PC-9 (cell line): Measurements from ENCODE around the gene TCF4. TPM values are rescaled to one million over a fixed set of nuclear protein-coding genes. Genes with fewer than 3 reads are reported as not detected.

Experiments used
- BruUV-seq: library from RNA; stranded (reverse); fragments of 400-500 nt; replicated peaks from 2 replicates; lab custom pipeline; 2021; lab: Mats Ljungman, UMichigan
- CTCF ChIA-PET: fragments of 300-600 bp; sonication (Branson Sonifier 250); formaldehyde crosslinking; loops from one replicate; lab custom pipeline; 2022; ENCODE audit warnings: antibody characterized with exemption; lab: Charles Lee
- POLR2A ChIA-PET: fragments of 300-600 bp; sonication (Branson Sonifier 250); formaldehyde crosslinking; loops from one replicate; lab custom pipeline; 2022; ENCODE audit warnings: antibody characterized with exemption; ENCODE audit not compliant: unreplicated experiment; lab: Charles Lee
- DNase-seq, 2 experiments: peaks; one replicate each; pipeline versions ENCODE4 v3.0.0 to v3.0.0-alpha.2; 2015 to 2022; ENCODE audit warnings: mixed read lengths in 1 of 2
- H2AFZ ChIP-seq: fragments of 200-600 bp; sonication (generic); 2 replicates; pipeline ENCODE4 v1.8.1; 2017; ENCODE audit warnings: antibody characterized with exemption
- H3F3A ChIP-seq: fragments of 200-600 bp; sonication (generic); 2 replicates; pipeline ENCODE4 v1.8.1; 2017; ENCODE audit warnings: antibody characterized with exemption, mild to moderate bottlenecking, low read depth; ENCODE audit not compliant: insufficient read depth
- H3K27ac ChIP-seq: fragments of 200-600 bp; sonication (generic); 2 replicates; pipeline ENCODE4 v1.6.1; 2016; ENCODE audit warnings: mixed run types
- H3K27me3 ChIP-seq: fragments of 200-600 bp; sonication (generic); 2 replicates; pipeline ENCODE4 v1.6.1; 2016; ENCODE audit warnings: low read depth, mixed run types; ENCODE audit not compliant: insufficient read depth
- H3K36me3 ChIP-seq: fragments of 200-600 bp; sonication (generic); 2 replicates; pipeline ENCODE4 v1.6.1; 2016; ENCODE audit warnings: low read depth, mixed run types
- H3K4me1 ChIP-seq: fragments of 200-600 bp; sonication (generic); replicated peaks from 2 replicates; pipeline ENCODE4 v1.6.1; 2016; ENCODE audit warnings: mixed run types; ENCODE audit not compliant: insufficient read depth
- H3K4me2 ChIP-seq: fragments of 200-600 bp; sonication (generic); 2 replicates; pipeline ENCODE4 v1.6.1; 2017; ENCODE audit warnings: mixed run types
- H3K4me3 ChIP-seq: fragments of 200-600 bp; sonication (generic); 2 replicates; pipeline ENCODE4 v1.6.1; 2016; ENCODE audit warnings: mixed run types
- H3K79me2 ChIP-seq: fragments of 200-600 bp; sonication (generic); 2 replicates; pipeline ENCODE4 v1.6.1; 2017; ENCODE audit warnings: low read depth, mixed run types
- H3K9me2 ChIP-seq: fragments of 200-600 bp; sonication (generic); 2 replicates; pipeline ENCODE4 v1.8.1; 2017; ENCODE audit warnings: mild to moderate bottlenecking; ENCODE audit not compliant: insufficient read depth
- H3K9me3 ChIP-seq: fragments of 200-600 bp; sonication (generic); 2 replicates; pipeline ENCODE4 v1.8.1; 2016; ENCODE audit warnings: low read depth; ENCODE audit not compliant: insufficient read depth
- H4K20me1 ChIP-seq: fragments of 200-600 bp; sonication (generic); 2 replicates; pipeline ENCODE4 v1.8.1; 2017; ENCODE audit not compliant: insufficient read depth
- CTCF ChIP-seq: fragments of 200-600 bp; sonication (generic); conservative IDR thresholded peaks from 2 replicates; pipeline ENCODE4 v1.6.1; 2017; ENCODE audit warnings: mixed run types, antibody characterized with exemption, mild to moderate bottlenecking, moderate library complexity
- EZH2 ChIP-seq: fragments of 200-600 bp; sonication (generic); IDR thresholded peaks from 2 replicates; pipeline ENCODE4 v1.8.0; 2017; ENCODE audit warnings: antibody characterized with exemption, low read depth
- intact Hi-C: fragments of 100-400 bp; cut with micrococcal nuclease; formaldehyde crosslinking; loops from one replicate; pipeline ENCODE4 v1.10.0; 2022; ENCODE audit not compliant: unreplicated experiment
- total RNA-seq: library from RNA; stranded (reverse); gene quantifications from 2 replicates; pipeline ENCODE4 v1.2.3, GENCODE V29; 2021

Gene TCF4
- total RNA-seq, 1 experiment from 2014 or later = 0.74 TPM

- H3K79me2 ChIP-seq = no peaks in the 10 kb centered on the region
- no peaks in the 10 kb centered on the region for H3K9me2 ChIP-seq
- H3F3A ChIP-seq = no peaks in the 10 kb centered on the region
- no peaks in the 10 kb centered on the region for H3K9me3 ChIP-seq
- DNase-seq = no peak
- no peaks in the 10 kb centered on the region for H3K4me1 ChIP-seq
- no peak overlapping the region for H2AFZ ChIP-seq
- no peak overlapping the region for H3K4me3 ChIP-seq
- CTCF ChIA-PET = no interaction called here
- no peak overlapping the region for H3K27ac ChIP-seq
- no TSS peak for BruUV-seq
- no peaks in the 10 kb centered on the region for H3K36me3 ChIP-seq
- POLR2A ChIA-PET = no interaction called here
- no peaks in the 10 kb centered on the region for H3K27me3 ChIP-seq
- H3K4me2 ChIP-seq = no peak overlapping the region
- no peaks in the 10 kb centered on the region for H4K20me1 ChIP-seq
- no peak for TF ChIP-seq EZH2
- no peak for TF ChIP-seq CTCF
- intact Hi-C loops = no loop called here
These were observed 335.1 kb downstream of the TCF4 start for GRCh38 chr18:55252901-55253300.

- no peaks in the 10 kb centered on the region for H3K4me1 ChIP-seq
- H3K27me3 ChIP-seq = no peaks in the 10 kb centered on the region
- H3K9me3 ChIP-seq = no peaks in the 10 kb centered on the region
- DNase-seq = no peak
- H3F3A ChIP-seq = no peaks in the 10 kb centered on the region
- BruUV-seq = no TSS peak
- TF ChIP-seq EZH2 (no peak), CTCF (no peak)
- intact Hi-C loops = no loop called here
- CTCF ChIA-PET = no interaction called here
- H4K20me1 ChIP-seq = no peaks in the 10 kb centered on the region
- H3K36me3 ChIP-seq = no peaks in the 10 kb centered on the region
- H3K79me2 ChIP-seq = no peaks in the 10 kb centered on the region
- no peaks in the 10 kb centered on the region for H3K9me2 ChIP-seq
- POLR2A ChIA-PET = no interaction called here
- H3K27ac ChIP-seq = no peak overlapping the region
- H3K4me3 ChIP-seq = no peak overlapping the region
- H3K4me2 ChIP-seq = no peak overlapping the region
- H2AFZ ChIP-seq = no peak overlapping the region
These were observed 335.8 kb downstream of the TCF4 start for GRCh38 chr18:55252053-55252675.

GRCh38 chr18:55251254-55251971 lies 336.6 kb downstream of the TCF4 start:
- BruUV-seq = no TSS peak
- Histone ChIP-seq H3F3A (no peaks in the 10 kb centered on the region), H4K20me1 (no peaks in the 10 kb centered on the region), H3K4me1 (no peaks in the 10 kb centered on the region), H3K27ac (no peak overlapping the region), H3K27me3 (no peaks in the 10 kb centered on the region), H2AFZ (no peak overlapping the region), H3K4me2 (no peak overlapping the region), H3K9me2 (no peaks in the 10 kb centered on the region), H3K9me3 (no peaks in the 10 kb centered on the region), H3K4me3 (no peak overlapping the region), H3K79me2 (no peaks in the 10 kb centered on the region), H3K36me3 (no peaks in the 10 kb centered on the region)
- TF ChIP-seq EZH2 = no peak
- TF ChIP-seq CTCF = no peak
- DNase-seq = no peak
- intact Hi-C loops = no loop called here
- CTCF ChIA-PET = interaction anchor here (0.6 kb wide), 1 partner anchor 17 kb away, joined by 3 read pairs; no protein-coding TSS in a partner anchor
- POLR2A ChIA-PET = no interaction called here
